ENCODE results near the gene RBM4. TPM values are rescaled to one million over a fixed set of nuclear protein-coding genes. Genes with fewer than 3 reads are reported as not detected.

RBM4 gene
- total and polyA plus RNA-seq, 9 of the 15 experiments (the other 6 are each of a cell fraction or from before 2014, with no cell fraction given), result 81.6 to 233 (median 122) TPM

DNA sequence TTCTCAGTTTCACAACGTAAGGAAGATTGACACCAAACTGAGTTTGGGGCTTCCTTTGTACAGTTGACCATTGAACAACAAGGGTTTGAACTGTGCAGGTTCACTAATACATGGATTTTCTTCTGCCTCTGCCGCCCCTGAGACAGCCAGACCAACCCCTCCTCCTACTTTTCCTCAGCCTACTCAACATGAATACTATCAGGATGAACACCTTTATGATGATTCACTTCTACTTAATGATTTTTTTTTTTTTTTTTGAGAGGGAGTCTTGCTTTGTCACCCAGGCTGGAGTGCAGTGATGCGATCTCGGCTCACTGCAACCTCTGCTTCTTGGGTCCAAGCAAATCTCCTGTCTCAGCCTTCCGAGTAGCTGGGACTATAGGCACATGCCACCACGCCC is 14.6 kb downstream of the RBM4 start (continued):
- TF ChIP-seq GATAD2B (IDR thresholded peaks at IDR 0.05; ENCODE audit: borderline replicate concordance), result no peak
- TF ChIP-seq, protein P1, sequence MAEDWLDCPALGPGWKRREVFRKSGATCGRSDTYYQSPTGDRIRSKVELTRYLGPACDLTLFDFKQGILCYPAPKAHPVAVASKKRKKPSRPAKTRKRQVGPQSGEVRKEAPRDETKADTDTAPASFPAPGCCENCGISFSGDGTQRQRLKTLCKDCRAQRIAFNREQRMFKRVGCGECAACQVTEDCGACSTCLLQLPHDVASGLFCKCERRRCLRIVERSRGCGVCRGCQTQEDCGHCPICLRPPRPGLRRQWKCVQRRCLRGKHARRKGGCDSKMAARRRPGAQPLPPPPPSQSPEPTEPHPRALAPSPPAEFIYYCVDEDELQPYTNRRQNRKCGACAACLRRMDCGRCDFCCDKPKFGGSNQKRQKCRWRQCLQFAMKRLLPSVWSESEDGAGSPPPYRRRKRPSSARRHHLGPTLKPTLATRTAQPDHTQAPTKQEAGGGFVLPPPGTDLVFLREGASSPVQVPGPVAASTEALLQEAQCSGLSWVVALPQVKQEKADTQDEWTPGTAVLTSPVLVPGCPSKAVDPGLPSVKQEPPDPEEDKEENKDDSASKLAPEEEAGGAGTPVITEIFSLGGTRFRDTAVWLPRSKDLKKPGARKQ (CRISPR knock-in tag; IDR thresholded peaks at IDR 0.05), result no peak
- TF ChIP-seq RAD51 (IDR thresholded peaks at IDR 0.05; ENCODE audit: borderline replicate concordance, low read depth), result no peak
- TF ChIP-seq KDM1A (IDR thresholded peaks at IDR 0.05), result peak in 1 of 2 experiments; percentile 31; a peak in 1 of 4 replicates
- TF ChIP-seq TCF7 (IDR thresholded peaks at IDR 0.05; ENCODE audit: borderline replicate concordance), result no peak
- peak; percentile 69 for TF ChIP-seq CBFA2T2 (conservative IDR thresholded peaks at IDR 0.05)
- no peak for TF ChIP-seq PHF21A (IDR thresholded peaks at IDR 0.05; ENCODE audit: borderline replicate concordance, low read depth)
- no peak for TF ChIP-seq PYGO2 (tag; IDR thresholded peaks at IDR 0.05)
- no peak for TF ChIP-seq ZNF124 (CRISPR knock-in tag; IDR thresholded peaks at IDR 0.05)
- no peak for TF ChIP-seq MECOM (CRISPR knock-in tag; IDR thresholded peaks at IDR 0.05)
- no peak for TF ChIP-seq ZFP30 (CRISPR knock-in tag; IDR thresholded peaks at IDR 0.05; ENCODE audit: borderline replicate concordance)
- peak; percentile 75; the same call in 1 of the 2 replicates for TF ChIP-seq SMARCE1 (IDR thresholded peaks at IDR 0.05)
- TF ChIP-seq KDM2B (CRISPR knock-in tag; IDR thresholded peaks at IDR 0.05), result no peak
- TF ChIP-seq, protein P2, sequence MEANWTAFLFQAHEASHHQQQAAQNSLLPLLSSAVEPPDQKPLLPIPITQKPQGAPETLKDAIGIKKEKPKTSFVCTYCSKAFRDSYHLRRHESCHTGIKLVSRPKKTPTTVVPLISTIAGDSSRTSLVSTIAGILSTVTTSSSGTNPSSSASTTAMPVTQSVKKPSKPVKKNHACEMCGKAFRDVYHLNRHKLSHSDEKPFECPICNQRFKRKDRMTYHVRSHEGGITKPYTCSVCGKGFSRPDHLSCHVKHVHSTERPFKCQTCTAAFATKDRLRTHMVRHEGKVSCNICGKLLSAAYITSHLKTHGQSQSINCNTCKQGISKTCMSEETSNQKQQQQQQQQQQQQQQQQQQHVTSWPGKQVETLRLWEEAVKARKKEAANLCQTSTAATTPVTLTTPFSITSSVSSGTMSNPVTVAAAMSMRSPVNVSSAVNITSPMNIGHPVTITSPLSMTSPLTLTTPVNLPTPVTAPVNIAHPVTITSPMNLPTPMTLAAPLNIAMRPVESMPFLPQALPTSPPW (CRISPR knock-in tag; IDR thresholded peaks at IDR 0.05), result no peak
- TF ChIP-seq NUFIP1 (IDR thresholded peaks at IDR 0.05; ENCODE audit: partially characterized antibody), result no peak
- no peak for TF ChIP-seq PCBP2 (IDR thresholded peaks at IDR 0.05; ENCODE audit: low read depth, low read length, poor library complexity, severe bottlenecking)
- no peak for TF ChIP-seq TCFL5 (CRISPR knock-in tag; conservative IDR thresholded peaks at IDR 0.05)
- TF ChIP-seq, protein P3, sequence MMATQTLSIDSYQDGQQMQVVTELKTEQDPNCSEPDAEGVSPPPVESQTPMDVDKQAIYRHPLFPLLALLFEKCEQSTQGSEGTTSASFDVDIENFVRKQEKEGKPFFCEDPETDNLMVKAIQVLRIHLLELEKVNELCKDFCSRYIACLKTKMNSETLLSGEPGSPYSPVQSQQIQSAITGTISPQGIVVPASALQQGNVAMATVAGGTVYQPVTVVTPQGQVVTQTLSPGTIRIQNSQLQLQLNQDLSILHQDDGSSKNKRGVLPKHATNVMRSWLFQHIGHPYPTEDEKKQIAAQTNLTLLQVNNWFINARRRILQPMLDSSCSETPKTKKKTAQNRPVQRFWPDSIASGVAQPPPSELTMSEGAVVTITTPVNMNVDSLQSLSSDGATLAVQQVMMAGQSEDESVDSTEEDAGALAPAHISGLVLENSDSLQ (IDR thresholded peaks at IDR 0.05), result peak; percentile 35
- peak; percentile 78 for TF ChIP-seq FOSL1 (tag; conservative IDR thresholded peaks at IDR 0.05)
- TF ChIP-seq NFE2L1 (tag; IDR thresholded peaks at IDR 0.05; ENCODE audit: borderline replicate concordance, low read depth), result no peak
